A673 (cell line): ENCODE data around the gene FAM167B. TPM values are rescaled to one million over a fixed set of nuclear protein-coding genes. Genes with fewer than 3 reads are reported as not detected.
"Not testable (repeated sequence)": the region's sequence is repeated elsewhere in the genome, so short reads cannot be mapped to it uniquely, and the experiment has no call there.

ENCODE experiments used
- BruUV-seq: library from RNA; stranded (reverse); fragments of 400-500 nt; replicated peaks from 2 replicates; lab custom pipeline; 2021; lab: Mats Ljungman, UMichigan
- CTCF ChIA-PET: fragments of 300-600 bp; sonication (Branson Sonifier 250); formaldehyde crosslinking; loops from one replicate; lab custom pipeline; 2022; ENCODE audit warnings: antibody characterized with exemption; lab: Charles Lee
- POLR2A ChIA-PET: fragments of 300-600 bp; sonication (Branson Sonifier 250); formaldehyde crosslinking; loops from one replicate; lab custom pipeline; 2022; ENCODE audit warnings: antibody characterized with exemption; ENCODE audit not compliant: low non-redundant PET; lab: Charles Lee
- DNase-seq: peaks from one replicate; pipeline ENCODE4 v3.0.0-alpha.2; 2015; ENCODE audit warnings: low spot score
- H3K27ac ChIP-seq: fragments of 200-600 bp; sonication (generic); 2 replicates; pipeline ENCODE4 v1.5.1; 2016; ENCODE audit warnings: mixed run types, low read depth, mild to moderate bottlenecking, mixed read lengths, antibody characterized with exemption, low read length; ENCODE audit not compliant: poor library complexity, severe bottlenecking
- H3K27me3 ChIP-seq: fragments of 200-600 bp; sonication (generic); replicated peaks from 2 replicates; pipeline ENCODE4 v1.6.1; 2017; ENCODE audit warnings: mixed run types, low read depth, mild to moderate bottlenecking, mixed read lengths, antibody characterized with exemption, low read length; ENCODE audit not compliant: insufficient read depth, poor library complexity
- H3K36me3 ChIP-seq: fragments of 200-600 bp; sonication (generic); 2 replicates; pipeline ENCODE4 v1.6.1; 2016; ENCODE audit warnings: mixed run types, mild to moderate bottlenecking, mixed read lengths, antibody characterized with exemption, low read length; ENCODE audit not compliant: insufficient read depth, poor library complexity, severe bottlenecking
- H3K4me1 ChIP-seq: fragments of 200-600 bp; sonication (generic); 2 replicates; pipeline ENCODE4 v1.6.1; 2017; ENCODE audit warnings: mixed run types, mild to moderate bottlenecking, mixed read lengths, antibody characterized with exemption, low read length; ENCODE audit not compliant: insufficient read depth, poor library complexity, severe bottlenecking
- H3K4me3 ChIP-seq: fragments of 200-600 bp; sonication (generic); 2 replicates; pipeline ENCODE4 v1.5.1; 2016; ENCODE audit warnings: low read depth, mixed run types, mild to moderate bottlenecking, mixed read lengths, low read length; ENCODE audit not compliant: poor library complexity, severe bottlenecking
- H3K9me3 ChIP-seq: fragments of 200-600 bp; sonication (generic); 2 replicates; pipeline ENCODE4 v1.6.1; 2016; ENCODE audit warnings: mixed run types, low read depth, mild to moderate bottlenecking, mixed read lengths, antibody characterized with exemption, low read length; ENCODE audit not compliant: poor library complexity, severe bottlenecking
- CTCF ChIP-seq: fragments of 300-800, 200-600 bp; sonication (generic); conservative IDR thresholded peaks from 2 replicates; pipeline ENCODE4 v1.5.1; 2017; ENCODE audit warnings: low read depth, mild to moderate bottlenecking, antibody characterized with exemption, low read length, moderate library complexity, mixed read lengths
- EZH2 ChIP-seq: fragments of 200-600 bp; sonication (generic); IDR thresholded peaks from 2 replicates; pipeline ENCODE4 v1.6.1; 2017; ENCODE audit warnings: borderline replicate concordance, low read depth, mild to moderate bottlenecking, mixed read lengths, antibody characterized with exemption, low read length; ENCODE audit not compliant: poor library complexity, severe bottlenecking
- intact Hi-C: fragments of 100-400 bp; cut with micrococcal nuclease; formaldehyde crosslinking; loops from one replicate; pipeline ENCODE4 v1.10.0; 2022; ENCODE audit not compliant: unreplicated experiment
- total RNA-seq: library from RNA; stranded (reverse); gene quantifications from 2 replicates; pipeline ENCODE4 v1.2.3, GENCODE V29; 2021

The FAM167B gene
- total RNA-seq, 1 experiment from 2014 or later, result not detected

DNA sequence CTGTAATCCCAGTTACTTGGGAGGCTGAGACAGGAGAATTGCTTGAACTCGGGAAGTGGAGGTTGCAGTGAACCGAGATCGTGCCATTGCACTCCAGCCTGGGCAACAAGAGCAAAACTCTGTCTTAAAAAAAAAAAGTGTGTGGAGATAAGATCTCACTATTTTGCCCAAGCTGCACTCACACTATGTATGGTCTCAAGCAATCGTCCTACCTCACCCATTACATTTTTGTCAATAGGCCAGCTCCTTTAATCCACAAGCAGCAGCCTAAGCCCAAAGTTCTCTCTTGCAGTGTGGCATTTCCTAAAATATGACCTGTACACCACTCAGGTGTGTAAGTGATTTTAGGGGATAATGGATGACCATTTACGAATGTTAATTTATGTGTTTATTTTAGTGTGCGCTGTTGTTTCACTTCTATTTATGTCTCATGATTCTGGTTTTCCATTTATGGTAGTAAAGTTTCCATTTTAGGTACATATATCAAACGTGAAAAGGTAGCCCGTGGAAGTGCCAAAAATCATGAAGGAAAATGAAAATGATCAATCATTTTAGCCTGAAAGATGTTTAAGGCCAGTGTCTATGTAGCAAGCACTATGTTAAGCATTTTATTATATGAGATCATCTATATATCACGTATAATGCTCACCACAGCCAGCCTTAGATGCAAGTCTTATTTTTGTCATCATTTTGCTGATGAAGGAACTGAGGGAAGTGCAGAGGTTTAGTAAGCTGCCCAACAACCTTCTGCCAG is 9.6 kb downstream of the FAM167B start:
- Histone ChIP-seq H3K27ac (no peak overlapping the region), H3K4me1 (no peaks in the 10 kb centered on the region), H3K36me3 (no peaks in the 10 kb centered on the region), H3K9me3 (no peaks in the 10 kb centered on the region), H3K27me3 (no peaks in the 10 kb centered on the region), H3K4me3 (no peak overlapping the region)
- intact Hi-C loops, result no loop called here
- CTCF ChIA-PET, result no interaction called here
- POLR2A ChIA-PET, result no interaction called here
- BruUV-seq, result no TSS peak
- no peak for DNase-seq
- TF ChIP-seq CTCF (no peak), EZH2 (no peak)

DNA sequence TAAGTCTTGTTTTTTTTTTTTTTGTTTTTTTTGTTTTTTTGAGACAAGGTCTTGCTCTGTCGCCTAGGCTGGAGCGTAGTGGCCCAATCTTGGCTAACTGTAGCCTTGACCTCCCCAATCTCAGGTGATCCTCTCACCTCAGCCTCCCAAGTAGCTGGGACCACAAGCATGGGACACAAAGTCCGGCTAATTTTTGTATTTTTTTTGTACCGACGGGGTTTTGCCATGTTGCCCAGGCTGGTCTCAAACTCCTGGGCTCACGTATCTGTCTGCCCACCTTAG is 10.1 kb downstream of the FAM167B start:
- DNase-seq, result no peak
- BruUV-seq, result no TSS peak
- H3K4me3 ChIP-seq, result no peak overlapping the region
- H3K27me3 ChIP-seq, result no peaks in the 10 kb centered on the region
- ChIA-PET POLR2A (no interaction called here), CTCF (no interaction called here)
- no peaks in the 10 kb centered on the region for H3K9me3 ChIP-seq
- no peaks in the 10 kb centered on the region for H3K36me3 ChIP-seq
- TF ChIP-seq EZH2 (no peak), CTCF (no peak)
- intact Hi-C loops, result no loop called here
- H3K4me1 ChIP-seq, result no peaks in the 10 kb centered on the region
- H3K27ac ChIP-seq, result no peak overlapping the region

- H3K4me1 ChIP-seq, DNase-seq, POLR2A ChIA-PET, H3K9me3 ChIP-seq, CTCF ChIA-PET, intact Hi-C loops, H3K27ac ChIP-seq, BruUV-seq, H3K27me3 ChIP-seq, H3K4me3 ChIP-seq, H3K36me3 ChIP-seq: not testable (repeated sequence)
These were observed 16.2 kb downstream of the FAM167B start for GRCh38 chr1:32263236-32263593.

DNA sequence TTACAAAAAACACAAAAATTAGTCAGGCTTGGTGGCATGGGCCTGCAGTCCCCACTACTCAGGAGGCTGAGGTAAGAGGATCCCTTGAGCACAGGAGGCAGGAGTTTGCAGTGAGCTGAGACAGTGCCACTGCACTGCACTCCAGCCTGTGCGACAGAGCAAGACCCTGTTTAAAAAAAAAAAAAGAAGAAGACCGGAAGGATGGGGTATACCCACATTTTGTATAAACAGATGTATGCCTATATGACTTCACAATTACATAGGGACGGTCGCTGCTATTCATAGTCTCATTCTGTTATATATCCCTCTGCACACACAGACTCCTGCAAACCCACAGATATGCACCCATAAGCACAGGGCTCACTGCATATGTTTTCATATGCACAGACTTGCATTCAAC is 16.7 kb downstream of the FAM167B start:
- no TSS peak for BruUV-seq
- ChIA-PET POLR2A (no interaction called here), CTCF (no interaction called here)
- intact Hi-C loops, result no loop called here
- Histone ChIP-seq H3K9me3 (no peaks in the 10 kb centered on the region), H3K4me1 (no peaks in the 10 kb centered on the region), H3K27ac (no peak overlapping the region), H3K4me3 (no peak overlapping the region), H3K36me3 (no peaks in the 10 kb centered on the region), H3K27me3 (no peaks in the 10 kb centered on the region)
- TF ChIP-seq EZH2 (no peak), CTCF (no peak)
- DNase-seq, result no peak
